Effector memory CD4-positive, alpha-beta T cell (primary cell): ENCODE measurements around the gene PLXNA2.

Experiments
- DNase-seq, 3 donors: peaks; one replicate each; pipeline ENCODE4 v3.0.0-alpha.2; 2020
- H3K27ac ChIP-seq: 2 replicates; pipeline ENCODE4 v1.7.0; 2013; ENCODE audit warnings: mild to moderate bottlenecking, low read length, moderate library complexity; ENCODE audit not compliant: insufficient read depth, poor library complexity, severe bottlenecking
- H3K27me3 ChIP-seq: replicated peaks from 2 replicates; pipeline ENCODE4 v1.7.0; 2013; ENCODE audit warnings: mild to moderate bottlenecking, low read length; ENCODE audit not compliant: insufficient read depth, control insufficient read depth, poor library complexity, severe bottlenecking
- H3K36me3 ChIP-seq: 2 replicates; pipeline ENCODE4 v1.7.0; 2013; ENCODE audit warnings: mild to moderate bottlenecking, low read length, moderate library complexity; ENCODE audit not compliant: control insufficient read depth, insufficient read depth
- H3K4me1 ChIP-seq: 2 replicates; pipeline ENCODE4 v1.7.0; 2013; ENCODE audit warnings: low read length, mild to moderate bottlenecking; ENCODE audit not compliant: control insufficient read depth, insufficient read depth, poor library complexity, severe bottlenecking
- H3K4me3 ChIP-seq: 2 replicates; pipeline ENCODE4 v1.7.0; 2013; ENCODE audit warnings: low read length, low read depth, mild to moderate bottlenecking; ENCODE audit not compliant: insufficient read depth, poor library complexity, severe bottlenecking
- H3K9me3 ChIP-seq: 2 replicates; pipeline ENCODE4 v1.7.0; 2013; ENCODE audit warnings: mild to moderate bottlenecking, low read length, moderate library complexity; ENCODE audit not compliant: control insufficient read depth

The PLXNA2 gene

GRCh38 chr1:207985996-207986395 is 258.2 kb downstream of the PLXNA2 start:
- Histone ChIP-seq H3K9me3 (no peaks in the 10 kb centered on the region), H3K4me1 (no peaks in the 10 kb centered on the region), H3K36me3 (no peaks in the 10 kb centered on the region), H3K27me3 (no peaks in the 10 kb centered on the region), H3K27ac (no peak overlapping the region), H3K4me3 (no peak overlapping the region)
- DNase-seq, result no peak

- no peaks in the 10 kb centered on the region for H3K9me3 ChIP-seq
- no peaks in the 10 kb centered on the region for H3K4me1 ChIP-seq
- no peak overlapping the region for H3K27ac ChIP-seq
- H3K36me3 ChIP-seq, result no peaks in the 10 kb centered on the region
- no peak overlapping the region for H3K4me3 ChIP-seq
- DNase-seq, result no peak
- no peaks in the 10 kb centered on the region for H3K27me3 ChIP-seq
Observed at GRCh38 chr1:207984831-207985572, 259.2 kb downstream of the PLXNA2 start.

GRCh38 chr1:207983044-207983635 is 261.0 kb downstream of the PLXNA2 start:
- no peak for DNase-seq
- Histone ChIP-seq H3K27ac (no peak overlapping the region), H3K4me1 (no peaks in the 10 kb centered on the region), H3K4me3 (no peak overlapping the region), H3K36me3 (no peaks in the 10 kb centered on the region), H3K9me3 (no peaks in the 10 kb centered on the region), H3K27me3 (no peaks in the 10 kb centered on the region)

DNA sequence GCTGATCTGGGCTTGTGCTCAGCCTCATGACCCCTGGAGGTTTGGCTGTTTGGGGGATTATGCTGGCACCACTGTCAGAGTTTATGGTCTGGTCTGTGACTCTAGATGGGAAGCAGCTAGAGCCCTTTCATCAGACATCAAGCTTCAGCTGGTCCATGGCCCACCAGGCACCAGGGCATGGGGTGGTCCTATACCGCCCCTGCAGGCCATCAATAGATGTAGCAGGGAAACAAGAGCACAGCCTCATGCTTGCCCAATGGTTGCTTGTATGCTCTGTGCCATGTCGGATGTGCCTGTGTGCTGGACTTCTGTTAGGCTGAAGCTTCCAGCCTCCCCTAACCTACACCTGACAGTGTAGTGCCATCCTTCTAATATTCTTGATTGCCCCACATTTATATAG is 262.2 kb downstream of the PLXNA2 start:
- Histone ChIP-seq H3K4me3 (no peak overlapping the region), H3K36me3 (no peaks in the 10 kb centered on the region), H3K9me3 (no peaks in the 10 kb centered on the region), H3K27me3 (no peaks in the 10 kb centered on the region), H3K4me1 (no peaks in the 10 kb centered on the region), H3K27ac (no peak overlapping the region)
- DNase-seq, result no peak

GRCh38 chr1:207978441-207978840 is 265.7 kb downstream of the PLXNA2 start:
- Histone ChIP-seq H3K27ac (no peak overlapping the region), H3K27me3 (peaks cover 4% of the 10 kb centered on the region), H3K4me1 (no peaks in the 10 kb centered on the region), H3K4me3 (no peak overlapping the region), H3K9me3 (no peaks in the 10 kb centered on the region), H3K36me3 (no peaks in the 10 kb centered on the region)
- no peak for DNase-seq

GRCh38 chr1:207977876-207978275 is 266.3 kb downstream of the PLXNA2 start:
- H3K27me3 ChIP-seq, result peaks cover 9% of the 10 kb centered on the region
- no peaks in the 10 kb centered on the region for H3K4me1 ChIP-seq
- no peaks in the 10 kb centered on the region for H3K36me3 ChIP-seq
- H3K27ac ChIP-seq, result no peak overlapping the region
- H3K9me3 ChIP-seq, result no peaks in the 10 kb centered on the region
- DNase-seq, result no peak
- no peak overlapping the region for H3K4me3 ChIP-seq

DNA sequence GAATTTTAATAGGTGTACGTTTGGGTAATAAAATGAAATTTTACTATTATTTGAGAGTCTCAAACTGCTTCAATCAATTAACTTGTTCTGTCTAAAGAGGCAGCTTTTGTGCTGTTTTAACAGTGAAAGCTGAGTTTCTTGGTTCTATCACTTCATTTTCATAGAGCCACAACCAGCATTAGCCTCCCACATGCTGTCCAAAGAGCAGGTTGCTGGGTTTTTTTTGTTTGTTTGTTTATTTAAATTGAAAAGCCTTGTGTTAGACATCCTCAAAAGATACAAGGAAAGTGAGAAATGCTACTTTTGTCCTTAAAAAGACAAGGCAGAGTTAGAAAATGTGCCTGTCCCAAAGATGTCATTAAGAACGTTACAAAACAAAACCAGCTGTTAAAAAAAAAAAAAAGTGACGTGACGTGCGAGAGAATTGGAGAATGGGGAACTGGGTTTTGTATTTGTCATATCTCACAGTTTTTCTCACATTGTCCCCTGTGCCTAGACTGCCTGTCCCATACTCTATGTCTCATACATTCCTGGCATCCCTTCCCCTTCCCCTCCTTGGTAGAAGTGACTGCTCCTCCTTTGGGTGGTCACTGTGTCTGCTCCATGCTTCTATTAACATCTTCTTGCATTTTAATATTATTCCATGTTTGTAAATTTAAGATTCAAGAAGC is 270.2 kb downstream of the PLXNA2 start:
- Histone ChIP-seq H3K9me3 (no peaks in the 10 kb centered on the region), H3K36me3 (no peaks in the 10 kb centered on the region), H3K4me3 (no peak overlapping the region), H3K27ac (no peak overlapping the region), H3K4me1 (no peaks in the 10 kb centered on the region), H3K27me3 (peaks cover 9% of the 10 kb centered on the region)
- DNase-seq, result no peak

DNA sequence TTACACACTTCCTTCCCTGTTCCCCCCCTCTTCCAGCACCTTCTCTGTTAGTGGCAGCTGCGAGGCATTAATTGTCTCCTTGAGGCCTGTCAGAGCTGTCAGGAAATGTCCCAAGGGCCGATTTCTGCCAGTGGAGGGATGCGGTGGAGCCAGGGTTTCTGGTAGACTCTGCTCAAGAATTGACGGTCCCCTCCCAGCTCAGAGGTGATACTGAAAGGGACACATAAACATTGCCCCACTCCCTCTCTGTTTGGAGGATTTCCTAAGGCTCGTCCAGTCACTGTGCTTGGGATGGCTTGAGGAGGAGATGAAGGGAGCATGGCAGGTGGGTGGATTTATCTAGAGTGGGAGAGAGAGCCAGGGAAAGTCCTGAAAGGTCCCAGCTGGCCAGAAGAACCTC is 271.8 kb downstream of the PLXNA2 start:
- Histone ChIP-seq H3K4me1 (no peaks in the 10 kb centered on the region), H3K9me3 (no peaks in the 10 kb centered on the region), H3K27me3 (peaks cover 9% of the 10 kb centered on the region), H3K27ac (no peak overlapping the region), H3K36me3 (no peaks in the 10 kb centered on the region), H3K4me3 (no peak overlapping the region)
- no peak for DNase-seq
